Neural progenitor cell (in vitro differentiated cells): ENCODE results near the gene RGS6. TPM values are rescaled to one million over a fixed set of nuclear protein-coding genes. Genes with fewer than 3 reads are reported as not detected.

Experiments
- DNase-seq: peaks from one replicate; pipeline ENCODE4 v3.0.0-alpha.2; 2016; ENCODE audit warnings: low spot score
- H2AFZ ChIP-seq: fragments of 200-600 bp; sonication (generic); replicated peaks from 2 replicates; pipeline ENCODE4 v1.6.1; 2016; ENCODE audit warnings: antibody characterized with exemption
- H3F3A ChIP-seq: fragments of 200-600 bp; sonication (generic); 2 replicates; pipeline ENCODE4 v1.6.1; 2016; ENCODE audit warnings: antibody characterized with exemption, low read depth
- H3K27ac ChIP-seq: fragments of 200-600 bp; sonication (generic); 2 replicates; pipeline ENCODE4 v1.5.1; 2016; ENCODE audit warnings: mild to moderate bottlenecking
- H3K27me3 ChIP-seq: fragments of 200-600 bp; sonication (generic); 2 replicates; pipeline ENCODE4 v1.6.1; 2016; ENCODE audit warnings: mild to moderate bottlenecking, moderate library complexity
- H3K36me3 ChIP-seq: fragments of 200-600 bp; sonication (generic); 2 replicates; pipeline ENCODE4 v1.5.1; 2016
- H3K4me1 ChIP-seq: fragments of 200-600 bp; sonication (generic); 2 replicates; pipeline ENCODE4 v1.6.1; 2016; ENCODE audit warnings: mixed run types
- H3K4me2 ChIP-seq: fragments of 200-600 bp; sonication (generic); 2 replicates; pipeline ENCODE4 v1.6.1; 2016
- H3K4me3 ChIP-seq: fragments of 200-600 bp; sonication (generic); 2 replicates; pipeline ENCODE4 v1.5.1; 2016
- H3K79me2 ChIP-seq: fragments of 200-600 bp; sonication (generic); 2 replicates; pipeline ENCODE4 v1.6.1; 2016; ENCODE audit warnings: low read depth
- H3K9ac ChIP-seq: fragments of 200-600 bp; sonication (generic); 2 replicates; pipeline ENCODE4 v1.6.1; 2016
- H3K9me3 ChIP-seq: fragments of 200-600 bp; sonication (generic); 2 replicates; pipeline ENCODE4 v1.5.1; 2016; ENCODE audit warnings: low read depth
- H4K20me1 ChIP-seq: fragments of 200-600 bp; sonication (generic); 2 replicates; pipeline ENCODE4 v1.6.1; 2016; ENCODE audit warnings: low read depth
- H3K27ac Mint-ChIP-seq: 3 replicates; pipeline ENCODE4 v1.8.0; 2021; ENCODE audit warnings: mixed read lengths
- H3K27me3 Mint-ChIP-seq: 2 replicates; pipeline ENCODE4 v1.8.0; 2022; ENCODE audit warnings: low read depth, mild to moderate bottlenecking, inconsistent platforms, moderate library complexity, mixed read lengths; ENCODE audit not compliant: insufficient read depth
- H3K36me3 Mint-ChIP-seq: 3 replicates; pipeline ENCODE4 v1.8.0; 2021; ENCODE audit warnings: mixed read lengths
- H3K4me1 Mint-ChIP-seq: 3 replicates; pipeline ENCODE4 v1.8.0; 2021; ENCODE audit warnings: mixed read lengths
- H3K4me3 Mint-ChIP-seq: 3 replicates; pipeline ENCODE4 v1.8.0; 2021; ENCODE audit warnings: mild to moderate bottlenecking, moderate library complexity, mixed read lengths
- H3K9me3 Mint-ChIP-seq: 3 replicates; pipeline ENCODE4 v1.8.0; 2020; ENCODE audit warnings: mixed read lengths
- CTCF ChIP-seq: fragments of 200-600 bp; sonication (generic); IDR thresholded peaks from 2 replicates; pipeline ENCODE4 v1.5.1; 2017; ENCODE audit warnings: antibody characterized with exemption, mild to moderate bottlenecking
- EZH2 ChIP-seq: fragments of 200-600 bp; sonication (generic); IDR thresholded peaks from 2 replicates; pipeline ENCODE4 v1.6.1; 2017; ENCODE audit warnings: antibody characterized with exemption, mild to moderate bottlenecking, moderate library complexity
- EZH2phosphoT487 ChIP-seq: fragments of 200-600 bp; sonication (generic); IDR thresholded peaks from 2 replicates; pipeline ENCODE4 v1.6.1; 2017; ENCODE audit warnings: antibody characterized with exemption
- total RNA-seq: library from RNA; depleted of rRNA; stranded (reverse); fragments of >200 nt; gene quantifications from 2 replicates; pipeline ENCODE4 v1.2.3, GENCODE V29; 2015; ENCODE audit warnings: low replicate concordance

RGS6 gene
- total RNA-seq, 1 donor from 2014 or later = 0.80 TPM

DNA sequence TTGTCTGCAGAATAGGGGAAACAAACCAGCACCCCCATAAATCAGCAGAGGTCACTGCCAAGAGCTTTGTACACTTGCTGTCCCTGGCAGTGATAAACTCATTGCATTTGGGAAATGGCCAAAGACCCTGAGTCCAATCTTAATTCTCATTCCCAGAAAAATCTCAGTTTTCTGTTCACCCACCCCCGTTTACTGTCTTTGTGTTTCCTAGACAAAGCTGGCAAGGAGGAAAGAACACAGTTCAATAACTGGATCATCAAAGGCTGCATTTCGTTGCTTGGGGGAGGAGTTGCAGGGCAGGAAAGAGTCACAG is 596.6 kb downstream of the RGS6 start:
- Histone ChIP-seq H3K27me3 (no peaks in the 10 kb centered on the region), H4K20me1 (no peaks in the 10 kb centered on the region), H3K79me2 (no peaks in the 10 kb centered on the region), H3K4me3 (no peak overlapping the region), H3F3A (no peaks in the 10 kb centered on the region), H3K9ac (no peak overlapping the region), H3K36me3 (no peaks in the 10 kb centered on the region), H3K4me2 (no peak overlapping the region), H3K4me1 (no peaks in the 10 kb centered on the region), H3K27ac (no peak overlapping the region), H2AFZ (no peak overlapping the region), H3K9me3 (no peaks in the 10 kb centered on the region)
- Mint-ChIP-seq H3K36me3 (peaks cover 5% of the 10 kb centered on the region), H3K4me3 (no peak overlapping the region), H3K27ac (no peak overlapping the region), H3K27me3 (peaks cover 9% of the 10 kb centered on the region), H3K4me1 (peaks cover 10% of the 10 kb centered on the region), H3K9me3 (peaks cover 13% of the 10 kb centered on the region)
- no peak for TF ChIP-seq EZH2
- no peak for DNase-seq

GRCh38 chr14:72532686-72533454 is 600.6 kb downstream of the RGS6 start:
- no peaks in the 10 kb centered on the region for H3K4me1 ChIP-seq
- Mint-ChIP-seq H3K36me3 (peaks cover 7% of the 10 kb centered on the region), H3K4me1 (peaks cover 10% of the 10 kb centered on the region), H3K4me3 (no peak overlapping the region), H3K27ac (no peak overlapping the region), H3K9me3 (peaks cover 17% of the 10 kb centered on the region), H3K27me3 (peaks cover 2% of the 10 kb centered on the region)
- no peaks in the 10 kb centered on the region for H3F3A ChIP-seq
- H3K79me2 ChIP-seq = no peaks in the 10 kb centered on the region
- no peaks in the 10 kb centered on the region for H3K27me3 ChIP-seq
- H4K20me1 ChIP-seq = no peaks in the 10 kb centered on the region
- H3K36me3 ChIP-seq = no peaks in the 10 kb centered on the region
- H3K4me2 ChIP-seq = no peak overlapping the region
- no peak for DNase-seq
- H2AFZ ChIP-seq = no peak overlapping the region
- no peak overlapping the region for H3K9ac ChIP-seq
- no peak overlapping the region for H3K4me3 ChIP-seq
- H3K27ac ChIP-seq = no peak overlapping the region
- H3K9me3 ChIP-seq = no peaks in the 10 kb centered on the region
- TF ChIP-seq CTCF (no peak), EZH2phosphoT487 (no peak), EZH2 (no peak)

- Mint-ChIP-seq H3K4me3 (no peak overlapping the region), H3K36me3 (peaks cover 7% of the 10 kb centered on the region), H3K27me3 (peaks cover 5% of the 10 kb centered on the region), H3K9me3 (peaks cover 15% of the 10 kb centered on the region), H3K4me1 (no peaks in the 10 kb centered on the region), H3K27ac (no peak overlapping the region)
- no peak for DNase-seq
- TF ChIP-seq CTCF (no peak), EZH2 (no peak), EZH2phosphoT487 (no peak)
- H3K27ac ChIP-seq = no peak overlapping the region
- no peaks in the 10 kb centered on the region for H3K79me2 ChIP-seq
- no peak overlapping the region for H2AFZ ChIP-seq
- no peak overlapping the region for H3K4me2 ChIP-seq
- no peaks in the 10 kb centered on the region for H4K20me1 ChIP-seq
- H3K27me3 ChIP-seq = no peaks in the 10 kb centered on the region
- no peaks in the 10 kb centered on the region for H3F3A ChIP-seq
- no peaks in the 10 kb centered on the region for H3K36me3 ChIP-seq
- H3K4me3 ChIP-seq = no peak overlapping the region
- no peak overlapping the region for H3K9ac ChIP-seq
- no peaks in the 10 kb centered on the region for H3K9me3 ChIP-seq
- H3K4me1 ChIP-seq = no peaks in the 10 kb centered on the region
Measured at GRCh38 chr14:72535485-72535884, 603.3 kb downstream of the RGS6 start.

GRCh38 chr14:72538387-72538786 is 606.2 kb downstream of the RGS6 start:
- no peak for TF ChIP-seq EZH2
- TF ChIP-seq CTCF = no peak
- TF ChIP-seq EZH2phosphoT487 = no peak
- no peaks in the 10 kb centered on the region for H3K9me3 ChIP-seq
- H3K79me2 ChIP-seq = no peaks in the 10 kb centered on the region
- no peak overlapping the region for H3K9ac ChIP-seq
- H3K27me3 ChIP-seq = no peaks in the 10 kb centered on the region
- Mint-ChIP-seq H3K4me1 (peaks cover 3% of the 10 kb centered on the region), H3K27ac (no peak overlapping the region), H3K9me3 (peaks cover 8% of the 10 kb centered on the region), H3K4me3 (no peak overlapping the region), H3K36me3 (peaks cover 6% of the 10 kb centered on the region), H3K27me3 (peaks cover 5% of the 10 kb centered on the region)
- no peaks in the 10 kb centered on the region for H3F3A ChIP-seq
- DNase-seq = no peak
- H3K4me2 ChIP-seq = no peak overlapping the region
- H3K27ac ChIP-seq = no peak overlapping the region
- H3K4me1 ChIP-seq = peaks cover 2% of the 10 kb centered on the region
- no peak overlapping the region for H3K4me3 ChIP-seq
- H3K36me3 ChIP-seq = no peaks in the 10 kb centered on the region
- no peak overlapping the region for H2AFZ ChIP-seq
- no peaks in the 10 kb centered on the region for H4K20me1 ChIP-seq
